GM12892 (cell line): Measurements from ENCODE around the gene AHDC1.

Experiments
- POLR2A ChIP-seq: IDR thresholded peaks from 2 replicates; pipeline ENCODE4 v1.6.1; 2011; ENCODE audit warnings: low read depth, low read length, control low read depth
- POLR2AphosphoS5 ChIP-seq: IDR thresholded peaks from 2 replicates; pipeline ENCODE4 v1.6.1; 2011; ENCODE audit warnings: low read depth, low read length, control low read depth
- TAF1 ChIP-seq: IDR thresholded peaks from 2 replicates; pipeline ENCODE4 v1.6.1; 2011; ENCODE audit warnings: low read depth, mild to moderate bottlenecking, control low read depth, low read length, borderline replicate concordance

DNA sequence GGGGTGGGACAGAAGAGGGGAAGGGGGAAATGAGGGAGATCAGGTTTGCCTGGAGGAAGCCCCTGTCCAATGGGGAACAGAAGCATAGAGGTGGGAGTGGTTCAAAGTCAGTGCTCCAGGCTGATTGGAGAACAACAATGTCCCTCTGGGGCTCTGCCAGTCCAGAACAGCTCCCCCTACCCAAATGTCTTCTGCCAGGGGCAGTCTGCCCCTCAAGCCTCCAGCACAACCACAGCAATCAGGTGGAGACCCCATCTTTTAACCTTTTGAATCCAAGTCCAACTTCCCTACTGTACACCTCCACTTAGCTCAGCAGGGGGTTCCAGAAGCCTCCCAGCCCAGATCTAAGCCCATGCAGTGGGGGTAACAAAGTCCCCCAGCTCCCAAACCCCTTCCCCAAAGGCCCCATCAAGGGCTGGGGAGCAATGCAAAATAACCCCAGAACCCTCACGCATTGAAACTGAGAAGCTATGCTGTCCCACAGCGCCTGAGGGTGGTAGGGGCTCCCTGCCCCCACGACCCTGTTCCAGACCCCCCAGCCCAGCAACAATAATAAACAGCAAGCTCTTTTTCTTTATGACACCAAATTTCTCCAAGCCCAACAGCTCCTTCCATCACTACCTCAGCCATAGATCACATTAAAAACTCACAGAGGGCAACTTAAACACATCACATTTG lies 3.3 kb downstream of the AHDC1 start:
- TF ChIP-seq TAF1: no peak
- no peak for TF ChIP-seq POLR2A
- no peak for TF ChIP-seq POLR2AphosphoS5
